IPS DF 4.7 (cell line): Measurements from ENCODE around the gene KRTAP10-10.
"Not testable (repeated sequence)": the region's sequence is repeated elsewhere in the genome, so short reads cannot be mapped to it uniquely, and the experiment has no call there.

Experiments
- DNase-seq: peaks from one replicate; pipeline ENCODE4 v3.0.0-alpha.2; 2013; ENCODE audit warnings: low spot score; ENCODE audit errors: extremely low read depth

Gene KRTAP10-10

DNA sequence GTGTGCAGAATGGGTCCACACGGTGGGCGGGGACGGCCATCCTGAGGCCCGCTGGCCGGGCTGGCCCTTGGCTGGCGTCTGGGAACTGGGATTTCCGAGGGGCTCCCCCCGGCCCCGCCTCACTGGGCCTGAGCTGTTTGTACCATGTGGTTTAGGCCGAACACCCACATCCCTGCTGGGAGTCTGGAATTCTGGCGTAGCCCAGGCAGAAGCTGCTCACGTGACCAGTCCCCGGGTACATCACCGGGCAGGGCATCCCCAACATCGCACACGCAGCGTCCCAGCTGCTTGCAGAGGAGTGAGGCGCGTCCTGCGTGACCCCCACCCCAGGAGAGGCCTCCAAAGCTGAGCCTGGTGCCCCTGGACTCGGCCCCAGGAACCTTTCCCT is 34.7 kb upstream of the KRTAP10-10 start:
- DNase-seq, result no peak

DNA sequence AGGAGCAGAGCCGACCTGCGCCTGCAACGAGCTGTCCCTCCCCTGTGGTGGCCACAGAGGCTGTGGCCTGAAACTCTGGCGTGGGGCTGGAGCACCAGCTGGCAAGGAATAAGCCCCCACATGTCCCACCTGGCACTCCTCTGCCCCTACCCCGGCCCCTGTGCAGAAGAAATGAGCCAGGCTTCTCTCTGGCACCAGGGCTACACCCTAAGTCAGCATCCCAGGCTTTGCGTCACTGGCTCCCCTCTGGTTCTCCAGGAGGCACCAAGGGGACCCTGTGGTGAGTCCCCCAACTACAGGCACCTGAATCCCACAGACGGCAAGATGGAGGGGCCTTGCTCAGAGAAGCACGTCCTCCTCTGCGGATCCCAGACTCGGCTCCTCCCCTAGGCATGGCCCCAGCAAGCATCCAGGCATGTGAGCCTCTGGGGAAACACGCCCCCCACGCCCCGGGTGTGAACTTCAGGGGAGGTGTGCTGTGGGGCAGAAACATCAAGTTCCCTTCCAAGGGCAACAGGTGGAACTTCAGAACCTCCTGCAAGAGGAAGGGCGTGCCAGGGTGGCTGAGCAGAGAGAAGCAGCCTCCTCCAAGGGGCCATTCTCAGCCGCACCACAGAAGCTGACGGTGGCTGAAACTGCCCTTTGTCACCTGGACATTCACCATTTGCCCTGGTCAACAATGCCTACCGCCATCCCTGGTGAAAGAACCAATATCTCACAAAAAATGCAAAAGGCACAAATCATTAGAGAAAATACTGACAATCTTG is 33.9 kb upstream of the KRTAP10-10 start:
- no peak for DNase-seq

DNA sequence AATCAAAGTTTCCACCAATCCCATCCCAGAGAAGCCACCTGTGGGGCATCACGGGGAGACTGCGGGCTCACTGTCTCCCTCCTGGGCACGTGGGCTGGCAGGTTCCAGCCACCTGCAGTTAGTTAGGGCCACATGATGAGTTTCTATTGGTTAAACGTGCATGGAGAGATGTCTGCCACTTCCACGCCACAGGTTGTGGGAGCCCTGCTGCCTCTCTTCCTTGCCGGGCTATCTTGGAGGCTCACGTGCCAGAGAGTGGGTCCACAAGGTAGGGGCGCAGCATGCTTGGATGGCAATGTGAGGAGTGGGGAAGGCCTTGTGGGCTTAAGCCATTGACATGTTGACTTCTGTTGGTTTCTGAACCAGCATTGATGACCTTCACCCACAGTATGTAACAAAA is 33.2 kb upstream of the KRTAP10-10 start:
- no peak for DNase-seq

DNA sequence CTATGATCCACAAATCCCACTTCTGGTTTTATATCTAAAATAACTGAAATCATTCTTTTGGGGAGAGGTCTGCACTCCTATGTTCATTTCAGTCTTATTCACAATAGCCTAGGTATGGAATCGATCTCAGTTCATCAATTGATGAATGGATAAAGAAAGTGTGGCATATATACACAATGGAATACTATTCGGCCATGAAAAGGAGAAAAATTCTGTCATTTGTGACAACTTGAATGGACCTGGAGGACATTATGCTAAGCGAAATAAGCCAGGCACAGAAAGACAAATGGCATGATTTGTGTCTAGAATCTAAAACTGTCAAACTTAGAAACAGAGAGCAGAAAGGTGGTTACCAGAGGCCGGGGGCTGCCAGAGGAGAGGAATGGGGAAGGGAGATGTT is 30.7 kb upstream of the KRTAP10-10 start:
- no peak for DNase-seq

DNA sequence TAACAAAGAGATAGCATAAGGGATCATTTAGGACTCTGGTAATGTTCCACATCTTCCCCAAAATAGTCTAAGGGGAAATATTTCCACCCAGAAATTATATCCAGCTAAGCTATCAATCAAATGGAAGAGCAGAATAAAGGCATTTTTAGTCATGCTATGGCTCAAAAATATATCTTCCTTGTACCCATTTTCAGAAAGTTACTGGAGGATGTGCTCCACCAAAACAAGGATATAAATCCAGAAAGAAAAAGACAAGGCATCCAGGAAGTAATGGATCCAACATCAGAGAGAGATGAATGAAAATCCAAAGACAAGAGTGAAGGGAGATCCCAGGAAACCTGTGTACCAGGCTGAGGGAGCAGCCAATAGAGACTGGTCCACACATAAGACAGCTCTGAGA is 28.0 kb upstream of the KRTAP10-10 start:
- no peak for DNase-seq

DNA sequence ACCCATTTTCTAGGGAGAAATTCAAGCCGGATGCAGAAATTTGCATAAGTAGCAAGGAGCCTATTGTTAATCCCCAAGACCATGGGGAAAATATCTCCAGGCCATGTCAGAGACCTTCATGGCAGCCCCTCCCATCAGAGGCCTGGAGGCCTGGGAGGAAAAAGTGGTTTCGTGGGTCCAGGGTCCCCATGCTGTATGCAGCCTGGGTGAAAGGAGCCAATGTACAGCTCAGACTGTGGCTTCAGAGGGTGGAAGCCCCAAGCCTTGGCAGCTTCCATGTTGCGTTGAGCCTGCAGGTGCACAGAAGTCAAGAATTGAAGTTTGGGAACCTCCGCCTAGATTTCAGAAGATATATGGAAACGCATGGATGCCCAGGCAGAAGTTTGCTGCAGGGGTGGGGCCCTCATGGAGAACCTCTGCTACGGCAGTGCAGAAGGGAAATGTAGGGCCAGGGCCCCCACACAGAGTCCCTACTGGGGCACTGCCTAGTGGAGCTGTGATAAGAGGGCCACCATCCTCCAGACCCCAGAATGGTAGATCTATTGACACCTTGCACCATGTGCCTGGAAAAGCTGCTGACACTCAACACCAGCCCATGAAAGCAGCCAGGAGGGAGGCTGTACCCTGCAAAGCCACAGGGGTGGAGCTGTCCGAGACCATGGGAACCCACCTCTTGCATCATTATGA is 26.9 kb upstream of the KRTAP10-10 start:
- DNase-seq, result not testable (repeated sequence)

DNA sequence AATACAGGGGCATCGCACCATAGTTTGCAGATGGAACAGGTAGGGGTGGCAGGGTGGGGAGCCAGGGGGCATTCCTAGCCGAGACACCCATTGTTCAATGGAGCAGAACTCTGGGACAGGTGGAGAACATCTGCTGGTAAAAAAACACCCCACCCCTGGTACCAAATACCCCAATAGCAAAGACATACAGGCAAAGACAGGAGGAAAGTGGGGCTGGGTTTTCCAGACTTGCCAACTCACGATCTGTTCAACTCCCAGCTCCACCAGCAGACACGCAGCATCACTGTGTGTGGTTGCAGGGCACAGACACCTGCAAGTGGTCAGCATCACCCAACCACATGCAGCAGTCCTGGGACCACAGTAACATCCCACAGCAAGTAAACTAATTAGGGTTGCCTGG is 25.6 kb upstream of the KRTAP10-10 start:
- DNase-seq, result no peak

DNA sequence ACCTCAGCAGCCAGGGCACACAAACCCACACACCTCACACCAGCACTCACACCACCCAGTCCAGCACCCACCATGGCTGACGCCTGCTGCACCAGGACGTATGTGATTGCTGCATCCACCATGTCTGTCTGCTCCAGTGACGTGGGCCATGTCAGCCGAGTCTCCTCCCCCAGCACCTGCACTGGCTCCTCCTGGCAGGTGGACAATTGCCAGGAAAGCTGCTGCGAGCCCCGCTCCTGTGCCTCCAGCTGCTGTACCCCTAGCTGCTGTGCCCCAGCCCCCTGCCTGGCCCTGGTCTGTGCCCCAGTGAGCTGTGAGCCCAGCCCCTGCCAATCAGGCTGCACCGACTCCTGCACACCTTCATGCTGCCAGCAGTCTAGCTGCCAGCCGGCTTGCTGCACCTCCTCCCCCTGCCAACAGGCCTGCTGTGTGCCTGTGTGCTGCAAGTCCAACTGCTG is 25.1 kb upstream of the KRTAP10-10 start, which contains the start of gene KRTAP10-8:
KRTAP10-8 (plus strand) TSS at position 51 of the 458 bp plus-strand sequence; CDS start at position 73, 22 bp downstream.
- no peak for DNase-seq

DNA sequence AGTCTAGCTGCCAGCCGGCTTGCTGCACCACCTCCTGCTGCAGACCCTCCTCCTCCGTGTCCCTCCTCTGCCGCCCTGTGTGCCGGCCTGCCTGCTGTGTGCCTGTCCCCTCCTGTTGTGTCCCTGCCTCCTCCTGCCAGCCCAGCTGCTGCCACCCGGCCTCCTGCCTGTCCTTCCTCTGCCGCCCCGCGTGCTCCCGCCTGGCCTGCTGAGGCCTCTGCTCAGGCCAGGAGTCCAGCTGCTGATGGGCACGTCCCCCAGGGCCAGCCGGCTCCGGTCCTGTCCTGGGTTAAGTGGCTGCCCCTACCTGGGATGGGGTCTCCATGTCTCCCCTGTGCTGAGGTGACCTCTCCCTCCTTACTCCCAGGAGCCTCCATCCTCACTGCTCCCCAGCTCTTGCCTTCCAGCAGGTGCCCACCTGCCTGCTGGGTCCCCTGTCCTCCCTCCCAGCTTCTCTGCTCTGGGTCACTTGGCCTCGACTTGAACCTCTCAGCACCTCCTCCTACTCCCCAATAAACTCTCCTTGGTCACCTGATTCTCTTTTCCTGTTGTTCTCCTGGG is 24.4 kb upstream of the KRTAP10-10 start:
- no peak for DNase-seq

DNA sequence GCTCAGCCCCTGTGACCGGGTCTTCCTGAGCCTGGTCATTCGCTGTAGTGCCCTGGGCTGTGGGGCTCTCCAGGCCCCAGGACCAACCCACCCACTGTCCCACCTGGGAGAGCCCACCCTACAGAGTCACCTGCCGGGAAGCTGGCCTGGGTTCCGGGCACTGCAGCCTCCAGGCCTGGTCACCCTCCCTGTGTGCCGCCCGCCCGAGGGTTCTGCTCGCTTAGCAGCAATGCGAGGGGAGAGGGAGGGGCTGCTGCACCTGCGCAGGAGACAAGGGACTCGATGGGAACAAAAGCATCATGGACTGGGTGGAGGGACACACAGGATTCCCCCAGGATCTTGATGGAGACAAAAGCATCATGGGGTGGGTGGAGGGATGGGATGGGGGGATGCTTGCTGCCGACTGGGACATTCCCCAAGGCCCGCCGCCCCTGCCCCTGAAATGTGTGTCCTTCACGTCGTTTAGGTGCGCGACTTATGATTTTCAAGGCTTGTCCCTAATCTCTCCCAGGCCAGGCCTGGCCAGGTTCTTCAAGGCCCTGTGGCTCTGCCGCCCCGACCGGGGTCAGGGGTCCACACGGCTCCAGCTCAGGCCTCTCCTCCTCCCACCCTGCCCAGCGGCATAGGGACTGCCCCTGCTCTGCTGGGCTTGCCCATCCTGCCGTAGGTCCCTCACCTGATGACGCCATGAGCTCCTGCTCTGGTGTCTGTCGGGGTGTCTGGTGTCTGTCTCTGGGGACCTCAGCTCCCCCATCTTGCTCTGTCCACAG is 23.6 kb upstream of the KRTAP10-10 start:
- no peak for DNase-seq

DNA sequence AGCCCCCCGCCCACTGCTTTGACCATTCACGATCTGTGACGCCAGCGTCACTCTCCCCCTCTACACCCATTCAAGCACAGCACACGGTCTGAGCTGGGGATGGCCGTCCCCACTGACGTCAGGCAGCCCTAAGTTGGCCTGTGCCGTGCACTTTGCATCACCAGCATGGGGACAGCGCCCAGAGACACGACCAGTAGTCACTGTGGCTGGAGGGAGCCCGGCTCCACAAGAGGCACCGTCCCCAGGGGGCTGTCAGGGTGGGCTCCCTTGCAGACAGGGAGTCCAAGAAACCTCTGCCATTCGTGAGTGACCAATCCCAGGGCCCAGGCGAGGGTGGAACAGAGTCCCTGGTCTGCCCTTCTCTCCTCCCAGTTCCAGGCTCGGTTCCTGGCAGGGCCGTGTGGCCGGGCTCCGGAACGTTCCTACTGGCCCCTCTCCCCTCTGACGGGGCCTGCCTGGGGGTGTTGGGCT is 23.0 kb upstream of the KRTAP10-10 start:
- DNase-seq, result no peak

DNA sequence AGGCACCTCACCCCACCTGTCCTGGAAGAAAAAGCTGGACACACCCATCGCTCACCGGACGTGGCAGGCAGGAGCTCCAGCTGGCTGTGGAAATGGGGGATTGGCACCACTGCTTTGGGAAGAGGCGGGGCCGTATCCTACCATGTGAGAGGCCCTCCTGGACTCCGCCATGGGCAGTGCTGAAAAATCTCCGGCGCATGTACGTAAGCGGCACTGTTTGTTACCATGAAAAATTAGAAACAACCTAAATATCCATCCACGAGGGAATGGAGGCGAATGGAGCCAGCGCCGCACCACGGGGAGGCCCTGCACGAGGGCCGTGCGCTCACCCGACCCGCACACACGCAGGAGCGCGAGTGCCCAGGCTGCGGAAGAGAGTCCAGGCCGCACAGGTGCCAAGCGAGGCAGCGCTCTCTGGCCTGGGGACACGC is 22.2 kb upstream of the KRTAP10-10 start:
- DNase-seq, result no peak

DNA sequence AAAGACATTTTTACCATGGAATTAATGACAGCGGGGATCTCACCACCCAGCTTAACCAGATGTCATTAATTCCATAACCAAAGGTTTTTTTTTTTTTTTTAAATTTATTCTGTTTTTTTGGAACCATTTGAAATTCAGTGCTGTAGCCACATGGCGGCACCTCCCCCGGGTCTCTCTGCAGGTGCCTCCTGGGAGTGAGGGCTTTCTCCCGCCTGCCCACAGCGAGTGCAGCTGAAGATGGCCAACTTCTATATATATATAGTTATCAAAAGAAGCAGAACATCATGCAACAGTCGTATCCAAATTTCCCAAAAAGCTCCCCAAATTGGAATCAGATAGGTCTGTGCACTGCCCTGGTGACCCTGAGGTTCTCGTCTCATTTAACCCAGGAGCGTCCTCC is 21.7 kb upstream of the KRTAP10-10 start:
- no peak for DNase-seq

DNA sequence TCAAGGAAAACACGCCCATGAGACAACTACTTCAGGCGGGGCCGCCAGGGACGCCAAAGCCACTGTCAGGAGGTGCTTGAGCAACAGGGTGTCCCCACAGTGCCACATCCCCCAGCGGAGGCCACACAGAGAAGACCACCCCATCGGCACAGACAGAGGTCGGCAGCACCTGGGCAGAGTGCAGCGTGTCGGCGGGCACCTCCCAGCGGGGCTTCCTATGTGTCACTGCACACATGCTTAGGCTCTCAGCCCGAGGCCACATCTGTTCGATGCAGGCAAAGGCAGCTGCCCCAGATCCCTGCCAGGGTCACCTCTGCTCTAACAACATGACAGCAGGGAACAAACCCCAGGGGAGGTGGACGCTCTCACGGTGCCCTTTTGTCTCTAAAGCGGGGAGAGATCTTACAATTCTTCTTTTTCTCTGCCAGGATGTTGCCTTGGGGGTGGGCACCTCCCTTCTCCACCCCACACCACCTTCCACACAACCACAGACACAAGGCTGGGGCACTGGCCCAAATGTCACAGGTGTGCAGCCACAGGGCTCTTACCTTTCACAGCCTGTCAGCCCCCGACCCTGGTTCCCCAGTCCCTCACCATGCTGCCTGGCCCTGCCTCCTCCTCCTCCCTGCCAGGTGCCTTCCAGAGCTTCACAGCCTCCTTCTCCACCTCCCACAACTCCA is 21.1 kb upstream of the KRTAP10-10 start:
- no peak for DNase-seq

DNA sequence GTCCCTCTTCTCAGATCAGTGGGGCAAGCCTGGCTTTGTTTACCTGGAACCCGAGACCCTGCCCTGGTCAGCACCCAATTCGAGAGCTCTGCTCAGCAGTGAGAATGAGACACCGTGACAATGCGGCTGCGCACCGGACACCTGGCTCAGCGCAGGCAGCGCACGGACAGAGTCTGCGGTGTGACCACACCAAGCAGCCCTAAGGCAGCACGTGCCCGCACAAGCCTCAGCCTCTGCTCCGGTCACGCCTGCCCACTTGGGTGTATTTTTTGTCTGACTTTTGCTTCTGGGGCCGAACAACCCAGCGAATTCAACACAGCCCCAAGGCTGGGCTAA is 20.6 kb upstream of the KRTAP10-10 start:
- no peak for DNase-seq

DNA sequence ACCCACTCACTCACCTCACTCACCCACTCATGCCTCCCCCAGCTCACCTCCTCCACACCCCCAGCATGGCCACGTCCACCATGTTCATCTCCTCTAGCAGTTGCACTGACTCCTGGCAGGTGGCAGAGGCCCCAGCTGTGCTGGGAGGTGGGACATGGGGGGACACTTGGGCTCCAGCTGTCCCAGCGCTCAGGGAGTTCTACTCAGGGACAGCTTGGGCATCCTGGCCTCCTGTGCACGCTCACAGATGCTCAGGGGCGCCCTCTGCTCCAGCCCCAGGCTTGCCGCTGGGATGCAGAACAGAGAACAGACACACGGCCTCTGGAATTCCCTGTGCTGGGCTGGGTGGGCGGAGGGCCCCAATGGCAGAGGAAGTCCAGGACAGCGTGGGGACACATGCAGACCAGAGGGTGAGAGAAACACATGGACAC is 20.1 kb upstream of the KRTAP10-10 start:
- DNase-seq, result no peak

DNA sequence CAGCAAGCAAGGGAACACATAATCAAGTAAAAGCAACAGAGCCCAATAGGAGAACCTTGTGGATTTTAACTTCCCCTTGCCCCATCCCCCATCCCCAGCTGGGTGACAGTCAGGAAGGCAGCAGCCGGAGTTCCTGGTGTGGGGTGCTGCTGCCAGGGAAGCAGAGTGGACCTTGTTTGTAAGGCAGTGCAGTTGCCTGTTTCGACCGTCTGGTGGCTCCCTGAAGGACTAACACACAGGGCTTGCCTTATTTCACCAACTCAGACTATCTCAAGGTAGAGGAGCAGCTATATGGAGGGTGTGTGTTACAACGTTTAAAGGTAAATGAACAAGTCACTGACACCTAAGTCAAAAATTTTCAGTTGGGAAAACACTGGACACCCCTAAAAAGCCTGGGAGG is 18.7 kb upstream of the KRTAP10-10 start:
- DNase-seq, result no peak

DNA sequence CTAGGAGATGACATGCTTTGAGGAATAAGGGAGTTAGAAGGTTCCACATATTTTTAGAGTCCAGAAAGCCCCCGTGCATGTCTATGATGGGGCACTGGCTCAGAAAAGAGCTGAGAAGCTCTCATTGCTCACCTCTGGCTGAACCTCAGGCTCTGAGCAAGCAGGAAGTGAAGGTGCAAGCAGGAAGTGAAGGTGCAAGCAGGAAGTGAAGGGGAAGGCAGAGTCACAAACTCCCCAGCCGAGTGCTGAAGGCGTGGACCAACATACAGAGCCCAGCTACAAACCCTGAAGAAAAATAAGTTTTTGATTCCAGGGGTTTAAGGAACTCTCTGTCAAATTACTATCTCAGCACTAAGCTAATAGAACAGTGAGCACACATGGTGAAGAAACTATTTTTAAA is 18.2 kb upstream of the KRTAP10-10 start:
- DNase-seq, result no peak

DNA sequence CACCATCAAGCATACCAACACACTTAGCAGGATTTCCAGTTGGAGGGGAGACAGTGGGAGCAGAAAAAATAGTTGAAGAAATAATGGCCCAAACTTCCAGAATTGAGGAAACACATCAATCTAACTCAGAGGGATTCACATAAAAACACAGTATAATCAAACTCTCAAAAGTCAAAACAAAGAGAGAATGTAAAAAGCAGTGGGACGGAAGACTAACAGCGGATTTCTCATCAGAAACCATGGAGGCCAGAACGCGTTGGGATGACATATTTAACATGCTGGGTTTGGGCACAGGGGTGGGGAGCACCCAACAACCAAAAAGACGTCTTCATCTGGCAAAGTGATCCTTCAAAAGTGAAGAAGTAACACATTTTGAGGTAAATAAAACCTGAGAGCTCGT is 17.3 kb upstream of the KRTAP10-10 start:
- DNase-seq, result no peak

DNA sequence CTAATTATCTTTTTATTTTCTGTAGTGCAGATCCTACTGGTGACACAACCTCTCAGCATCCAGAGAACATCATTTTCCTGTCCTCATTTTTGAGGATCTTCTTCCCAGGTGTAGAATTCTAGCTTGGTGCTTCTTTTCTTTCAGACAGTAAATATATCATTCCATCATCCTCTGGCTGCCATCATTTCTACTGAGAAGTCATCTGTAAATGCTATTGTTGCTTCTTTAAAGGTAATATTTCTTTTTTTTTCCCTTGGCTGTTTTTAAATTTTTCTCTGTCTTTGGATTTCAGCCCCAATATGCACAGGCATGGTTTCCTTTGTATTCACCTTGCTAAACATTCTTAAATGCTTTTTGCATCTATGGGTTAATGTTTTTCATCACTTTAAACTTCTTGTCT is 13.6 kb upstream of the KRTAP10-10 start:
- DNase-seq, result no peak

DNA sequence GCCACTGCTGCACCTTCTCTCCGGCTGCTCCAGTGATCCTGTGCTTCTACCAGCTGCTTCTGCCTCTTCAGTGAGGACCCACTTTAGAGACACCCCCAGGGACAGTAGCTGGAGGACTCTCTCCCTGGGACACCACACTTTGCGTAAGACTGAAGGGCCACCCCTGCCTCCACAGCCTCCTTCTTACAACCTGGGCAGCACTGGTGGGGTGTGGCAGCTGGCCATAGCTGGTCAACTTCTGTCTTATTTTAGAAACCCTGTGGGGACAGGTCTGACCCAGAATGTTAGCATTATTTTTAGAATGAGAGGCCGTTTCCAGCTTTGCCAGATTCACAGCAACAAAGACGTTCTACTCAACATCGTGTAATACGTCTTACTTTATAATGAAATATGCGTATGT is 11.4 kb upstream of the KRTAP10-10 start:
- DNase-seq, result no peak
